GM21717 (cell line): Measurements from ENCODE around the gene CCL25.
"Not testable (repeated sequence)": the region's sequence is repeated elsewhere in the genome, so short reads cannot be mapped to it uniquely, and the experiment has no call there.

Experiments used
- ATAC-seq: cut with Tn5 transposase; IDR thresholded peaks from one replicate; pipeline ENCODE4 v1.9.1; 2021; ENCODE audit warnings: mild to moderate bottlenecking, moderate library complexity; ENCODE audit not compliant: unreplicated experiment

Gene CCL25

GRCh38 chr19:8084152-8084551 is 31.6 kb downstream of the CCL25 start:
- ATAC-seq = no peak

DNA sequence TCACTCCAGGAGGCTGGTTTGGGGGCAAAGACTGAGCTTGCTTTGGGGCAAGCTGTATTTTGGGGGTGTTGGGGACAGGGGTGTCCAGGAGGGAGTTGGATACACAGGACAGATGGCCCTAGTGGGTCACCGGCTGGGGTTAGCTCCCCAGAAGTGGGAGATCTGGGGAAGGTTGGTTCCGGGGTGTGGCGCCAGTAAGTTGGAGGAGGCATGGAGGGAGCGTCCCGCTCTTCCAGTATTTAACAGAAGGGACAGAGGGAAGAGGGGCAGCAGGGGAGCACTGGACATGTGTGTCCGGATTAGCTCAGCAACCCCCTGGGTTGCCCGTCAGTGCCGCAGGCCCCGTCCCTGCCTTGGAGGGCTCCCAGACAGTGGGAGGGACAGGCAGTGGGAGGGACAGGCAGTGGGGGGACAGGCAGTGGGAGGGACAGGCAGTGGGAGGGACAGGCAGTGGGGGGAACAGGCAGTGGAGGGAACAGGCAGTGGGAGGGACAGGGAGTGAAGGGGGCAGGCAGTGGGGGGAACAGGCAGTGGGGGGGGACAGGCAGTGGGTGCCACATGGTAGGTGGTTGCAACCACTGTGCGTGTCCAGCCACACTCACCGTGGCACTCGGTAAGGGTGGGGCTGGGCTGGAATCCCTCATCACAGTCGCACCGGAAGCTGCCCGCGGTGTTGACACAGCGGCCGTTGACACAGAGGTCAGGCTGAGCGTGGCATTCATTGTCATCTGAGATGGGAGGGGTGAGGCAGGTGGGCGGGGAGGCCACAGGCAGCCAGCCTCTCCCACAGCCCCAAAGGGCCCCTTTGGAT is 33.2 kb downstream of the CCL25 start:
- ATAC-seq = no peak

GRCh38 chr19:8086849-8087248 is 34.3 kb downstream of the CCL25 start:
- no peak for ATAC-seq

DNA sequence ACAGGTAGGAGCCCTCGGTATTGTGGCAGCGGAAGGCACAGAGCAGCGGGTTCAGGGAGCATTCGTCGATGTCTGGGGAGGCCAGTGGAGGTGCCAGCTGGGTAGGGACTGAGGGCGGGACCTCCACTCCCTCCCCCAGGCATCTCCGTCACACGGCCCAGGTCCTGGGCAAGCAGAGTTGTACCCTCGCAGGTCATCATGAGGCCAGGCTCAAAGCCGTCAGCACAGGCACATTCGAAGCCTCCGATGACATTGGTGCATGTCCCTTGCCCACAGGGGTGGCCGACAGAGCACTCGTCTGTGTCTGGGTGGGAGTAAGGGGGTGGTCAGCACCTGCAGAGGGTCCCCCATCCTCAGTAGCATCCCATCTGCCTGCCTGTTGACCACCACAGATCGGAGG is 35.3 kb downstream of the CCL25 start:
- no peak for ATAC-seq

DNA sequence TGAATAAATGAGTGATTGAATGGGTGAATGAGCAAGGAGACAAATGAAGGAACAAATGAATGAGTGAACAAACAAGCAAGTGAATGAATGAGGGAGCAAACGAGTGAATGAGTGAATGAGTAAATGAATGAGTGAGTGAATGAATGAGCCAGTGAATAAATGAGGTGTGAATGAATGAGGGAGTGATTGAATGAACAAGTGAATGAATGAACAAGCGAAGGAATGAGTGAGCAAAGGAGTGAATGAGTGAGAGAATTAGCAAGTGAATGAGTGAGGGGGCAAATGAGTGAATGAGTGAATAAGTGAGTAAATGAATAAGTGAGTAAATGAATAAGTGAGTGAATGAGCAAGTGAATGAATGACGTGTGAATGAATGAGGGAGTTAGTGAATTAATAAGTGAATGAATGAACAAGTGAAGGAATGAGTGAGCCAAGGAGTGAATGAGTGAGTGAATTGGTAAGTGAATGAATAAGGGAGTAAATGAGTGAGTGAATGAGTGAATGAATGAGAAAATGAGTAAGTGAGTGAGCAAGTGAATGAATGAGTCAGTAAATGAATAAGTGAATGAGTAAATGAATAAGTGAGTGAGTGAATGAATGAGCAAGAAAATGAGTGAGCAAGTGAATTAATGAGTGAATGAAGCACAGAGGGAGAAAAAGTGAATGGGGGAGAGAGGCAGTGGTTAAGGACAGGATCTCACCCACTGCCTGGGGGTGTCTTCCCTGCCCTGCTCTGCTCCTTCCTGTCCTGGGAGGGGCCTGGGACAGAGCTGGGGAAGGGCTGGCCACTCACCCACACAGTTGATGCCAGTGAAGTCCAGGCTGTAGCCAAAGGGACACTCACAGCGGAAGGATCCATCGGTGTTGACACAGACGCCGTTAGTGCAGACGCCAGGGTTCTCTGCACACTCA is 36.4 kb downstream of the CCL25 start:
- ATAC-seq = no peak

GRCh38 chr19:8089664-8090601 is 37.4 kb downstream of the CCL25 start:
- no peak for ATAC-seq

DNA sequence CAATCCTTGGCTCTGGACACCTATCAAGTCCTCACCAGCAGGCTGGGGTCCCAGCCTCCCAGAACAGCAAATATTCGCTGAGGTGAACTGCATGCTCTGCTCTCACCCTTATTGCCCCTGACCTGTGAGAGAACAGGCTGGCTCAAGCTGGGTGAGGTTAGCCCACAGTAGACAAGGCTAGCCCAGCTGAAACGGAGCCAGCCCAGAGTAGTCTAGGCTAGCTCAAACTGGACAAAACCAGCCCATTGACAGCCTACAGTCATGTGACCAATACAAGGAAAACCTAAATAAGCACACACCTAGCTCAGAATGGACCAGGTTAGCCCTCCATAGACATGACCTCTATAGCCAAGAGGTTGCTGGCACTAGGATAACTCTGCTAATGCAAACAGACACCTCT is 38.4 kb downstream of the CCL25 start:
- no peak for ATAC-seq

- no peak for ATAC-seq
Observed at GRCh38 chr19:8093740-8094139, 41.2 kb downstream of the CCL25 start.

GRCh38 chr19:8094336-8094735 is 41.8 kb downstream of the CCL25 start:
- no peak for ATAC-seq

- ATAC-seq = no peak
Observed at GRCh38 chr19:8095354-8095886, 42.9 kb downstream of the CCL25 start.

DNA sequence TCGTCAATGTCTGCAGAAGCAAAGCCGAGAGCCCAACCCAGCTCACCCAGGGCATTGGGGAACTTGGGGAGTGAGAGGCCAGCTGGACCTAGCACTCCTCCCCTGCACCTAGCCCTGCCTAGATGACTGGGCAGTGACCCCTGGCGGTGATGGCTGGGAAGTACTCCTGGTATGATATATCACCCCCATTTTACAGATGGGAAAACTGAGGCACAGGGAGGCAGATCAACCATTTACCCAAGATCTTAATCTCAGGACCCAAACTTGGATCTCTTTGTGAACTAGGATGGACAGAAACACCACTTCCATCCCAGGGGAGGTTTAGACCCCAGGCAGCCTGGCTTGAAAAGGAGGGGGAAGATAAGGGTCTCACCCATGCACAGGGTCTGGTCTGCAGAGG is 43.5 kb downstream of the CCL25 start:
- ATAC-seq = no peak

DNA sequence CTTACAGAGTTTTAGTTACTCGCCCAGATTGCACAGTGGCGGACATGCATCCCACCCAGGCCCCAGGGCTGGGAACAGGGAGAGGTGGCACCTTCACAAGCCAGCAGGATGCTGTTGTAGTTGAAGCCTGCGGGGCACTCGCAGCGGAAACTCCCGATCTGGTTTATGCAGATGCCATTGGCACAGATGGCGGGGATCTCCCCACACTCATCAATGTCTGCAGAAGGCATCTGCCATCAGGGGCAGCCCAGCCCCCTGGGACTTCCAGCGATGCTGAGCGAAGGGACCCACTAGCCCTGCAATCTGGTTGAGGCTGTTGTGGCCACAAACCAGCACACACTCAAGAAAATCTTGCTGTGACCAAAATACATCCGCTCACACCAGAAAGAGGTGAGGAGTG is 44.6 kb downstream of the CCL25 start:
- no peak for ATAC-seq

DNA sequence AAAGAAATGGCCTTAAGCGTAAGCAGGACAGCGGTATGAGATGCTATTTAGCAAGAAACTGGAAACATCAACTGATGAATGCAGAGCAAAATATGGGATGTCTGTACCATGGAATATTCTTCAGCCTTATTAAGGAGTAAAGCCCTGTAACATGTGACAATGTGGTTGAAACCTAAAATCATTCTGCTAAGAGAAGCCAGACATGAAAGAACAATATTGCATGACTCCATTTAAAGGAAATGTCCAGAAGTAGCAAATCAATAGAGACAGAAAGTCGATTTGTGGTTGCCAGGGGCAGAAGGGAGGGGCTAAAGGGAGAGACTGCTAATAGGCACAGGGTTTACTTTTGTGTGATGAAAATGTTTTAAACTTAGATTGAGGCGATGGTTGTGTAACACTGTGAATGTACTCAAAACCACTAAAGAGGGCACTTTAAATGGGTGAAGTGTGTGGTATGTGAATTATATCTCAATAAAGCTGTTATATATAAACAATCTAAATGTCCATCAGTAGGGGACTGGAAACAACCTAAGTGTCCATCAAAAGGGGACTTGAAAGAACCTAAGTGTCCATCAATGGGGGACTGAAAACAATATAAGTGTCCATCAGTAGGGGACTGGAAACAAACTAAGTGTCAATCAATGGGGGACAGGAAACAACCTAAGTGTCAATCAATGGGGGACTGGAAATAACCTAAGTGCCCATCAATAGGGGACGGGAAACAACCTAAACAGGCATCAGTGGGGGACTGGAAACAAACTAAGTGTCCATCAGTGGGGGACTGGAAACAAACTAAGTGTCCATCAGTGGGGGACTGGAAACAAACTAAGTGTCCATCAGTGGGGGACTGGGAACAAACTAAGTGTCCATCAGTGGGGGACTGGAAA is 45.4 kb downstream of the CCL25 start:
- no peak for ATAC-seq

DNA sequence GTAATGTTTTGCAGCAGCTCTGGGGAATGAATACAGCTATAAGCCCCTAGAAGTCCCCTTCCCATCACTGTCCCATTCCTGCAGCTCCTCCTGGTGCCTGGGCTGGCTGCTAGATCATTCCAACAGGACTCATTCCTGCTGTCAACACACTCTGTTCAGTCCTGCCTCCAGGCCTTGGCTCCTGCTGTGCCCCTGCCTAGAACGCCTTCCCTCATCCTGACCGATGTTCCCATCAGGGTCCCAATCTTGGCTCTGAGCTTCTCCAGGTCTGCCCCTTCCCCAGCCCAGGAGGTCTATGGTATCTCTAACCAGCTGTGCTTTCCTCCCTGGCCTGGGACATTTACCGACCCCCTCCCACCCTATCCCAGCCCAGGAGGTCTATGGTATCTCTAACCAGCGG is 48.8 kb downstream of the CCL25 start:
- no peak for ATAC-seq

GRCh38 chr19:8101910-8102309 is 49.4 kb downstream of the CCL25 start:
- ATAC-seq = not testable (repeated sequence)

DNA sequence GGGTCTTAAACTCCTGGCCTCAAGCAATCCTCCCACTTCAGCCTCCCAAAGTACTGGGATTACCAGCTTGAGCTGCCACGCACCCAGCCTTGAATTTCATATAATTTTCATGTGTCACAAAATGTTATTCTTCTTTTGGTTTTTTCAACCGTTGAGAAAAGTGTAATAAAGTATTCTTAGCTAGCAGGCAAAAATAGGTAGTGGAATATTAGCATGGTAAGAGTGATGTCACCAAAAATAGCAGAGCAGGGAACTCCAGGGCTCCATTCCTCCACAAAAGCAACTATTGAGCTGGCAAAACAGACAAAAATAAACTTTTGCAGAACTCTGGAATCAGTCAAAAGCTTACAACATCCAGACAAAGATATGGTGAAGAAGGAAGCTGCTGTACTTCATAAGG is 52.9 kb downstream of the CCL25 start:
- ATAC-seq = no peak

DNA sequence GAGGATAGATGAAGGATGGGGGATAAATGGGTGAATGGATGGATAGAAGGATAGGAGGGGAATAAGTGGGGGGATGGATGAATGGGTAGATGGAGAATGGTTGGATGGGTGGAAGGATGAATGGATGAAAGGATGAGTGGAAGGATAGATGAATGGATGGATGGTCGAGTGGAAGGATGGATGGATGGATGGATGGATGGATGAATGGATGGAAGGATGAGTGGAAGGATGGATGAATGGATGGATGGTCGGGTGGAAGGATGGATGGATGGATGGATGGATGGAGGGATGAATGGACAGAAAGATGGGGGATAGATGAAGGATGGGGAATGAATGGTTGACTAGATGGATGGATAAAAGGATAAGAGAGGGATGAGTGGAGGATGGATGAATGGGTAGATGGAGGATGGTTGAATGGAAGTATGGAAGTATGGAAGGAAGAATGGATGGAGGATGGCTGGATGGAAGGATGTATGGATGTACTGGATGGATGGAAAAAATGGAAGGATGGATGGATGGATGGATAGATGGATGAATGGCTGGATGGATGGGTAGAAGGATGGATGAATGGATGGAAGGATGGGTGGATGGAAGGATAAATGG is 54.8 kb downstream of the CCL25 start:
- ATAC-seq = no peak

DNA sequence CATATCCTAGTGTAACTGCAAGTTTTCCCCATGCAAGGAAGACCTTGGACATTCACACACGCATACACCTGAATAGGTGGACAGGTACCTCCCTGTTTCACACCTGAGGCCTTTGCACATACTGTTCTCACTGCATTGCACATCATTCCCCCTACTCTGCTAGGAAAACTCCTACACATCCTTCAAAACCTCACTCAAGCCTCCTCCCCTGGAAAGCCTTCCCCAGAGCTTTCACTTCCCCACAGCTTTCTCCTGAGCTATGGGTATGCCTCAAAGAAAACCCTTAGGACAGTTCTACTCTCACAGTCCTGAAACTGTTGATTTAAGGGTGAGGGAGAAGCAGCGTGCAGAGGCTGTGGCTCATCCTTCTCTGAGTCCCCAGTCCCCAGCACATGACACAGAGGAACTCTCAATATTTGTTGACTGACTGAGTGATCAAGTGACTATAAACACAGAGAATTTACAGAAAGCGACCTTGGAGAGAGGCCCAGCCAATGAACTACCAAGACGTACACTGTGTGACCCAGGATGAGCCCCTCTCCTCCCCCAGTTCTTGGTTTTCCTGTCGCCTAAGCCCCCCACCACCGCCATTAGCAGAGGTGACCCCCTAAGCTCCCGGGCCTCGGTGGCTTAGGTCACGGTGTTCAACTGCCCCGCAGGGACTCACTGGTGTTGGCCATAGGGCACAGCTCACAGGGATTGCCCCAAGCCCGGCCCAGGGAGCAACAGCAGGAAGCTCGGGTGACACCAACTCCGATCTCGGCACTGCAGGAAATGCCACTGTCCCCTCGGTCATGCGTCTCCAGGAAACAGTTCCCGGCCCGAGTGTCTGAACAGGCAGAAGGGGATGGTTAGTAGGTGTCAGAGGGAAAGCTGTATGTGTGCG is 56.2 kb downstream of the CCL25 start:
- no peak for ATAC-seq
